H9 (cell line): ENCODE measurements around the gene TRMT2A. TPM values are rescaled to one million over a fixed set of nuclear protein-coding genes. Genes with fewer than 3 reads are reported as not detected.

ENCODE experiments used
- DNase-seq: peaks from one replicate; pipeline ENCODE4 v3.0.0-alpha.2; 2017
- H2AFZ ChIP-seq: one replicate; pipeline ENCODE4 v1.6.1; 2013; ENCODE audit warnings: mild to moderate bottlenecking, low read length, control low read depth, moderate library complexity
- H2AK5ac ChIP-seq: 2 replicates; pipeline ENCODE4 v1.6.1; 2013; ENCODE audit warnings: low read length, control low read depth, mixed read lengths; ENCODE audit not compliant: insufficient read length
- H2BK120ac ChIP-seq: one replicate; pipeline ENCODE4 v1.6.1; 2013; ENCODE audit warnings: low read depth, mild to moderate bottlenecking, low read length, control low read depth, inconsistent platforms; ENCODE audit not compliant: poor library complexity, severe bottlenecking
- H2BK12ac ChIP-seq: 2 replicates; pipeline ENCODE4 v1.6.1; 2013; ENCODE audit warnings: low read length, control low read depth, mixed read lengths, low read depth; ENCODE audit not compliant: insufficient read length
- H2BK15ac ChIP-seq: 2 replicates; pipeline ENCODE4 v1.6.1; 2013; ENCODE audit warnings: low read depth, low read length, control low read depth
- H2BK20ac ChIP-seq: one replicate; pipeline ENCODE4 v1.6.1; 2013; ENCODE audit warnings: low read depth, mild to moderate bottlenecking, low read length, control low read depth, inconsistent platforms; ENCODE audit not compliant: poor library complexity, severe bottlenecking
- H2BK5ac ChIP-seq: 2 replicates; pipeline ENCODE4 v1.6.1; 2013; ENCODE audit warnings: low read length, control low read depth, mixed read lengths; ENCODE audit not compliant: insufficient read length
- H3K14ac ChIP-seq: 2 replicates; pipeline ENCODE4 v1.6.1; 2013; ENCODE audit warnings: low read length, control low read depth; ENCODE audit not compliant: insufficient read depth
- H3K18ac ChIP-seq: 2 replicates; pipeline ENCODE4 v1.6.1; 2013; ENCODE audit warnings: low read depth, mild to moderate bottlenecking, mixed read lengths, low read length, control low read depth; ENCODE audit not compliant: insufficient read length
- H3K23ac ChIP-seq: 2 replicates; pipeline ENCODE4 v1.6.1; 2013; ENCODE audit warnings: low read length, control low read depth, mixed read lengths, low read depth; ENCODE audit not compliant: insufficient read length
- H3K23me2 ChIP-seq: 2 replicates; pipeline ENCODE4 v1.6.1; 2013; ENCODE audit warnings: low read depth, mild to moderate bottlenecking, mixed read lengths, low read length, control low read depth; ENCODE audit not compliant: insufficient read length, poor library complexity, severe bottlenecking
- H3K27ac ChIP-seq: 2 replicates; pipeline ENCODE4 v1.5.1; 2013; ENCODE audit warnings: low read length, control low read depth, mixed read lengths, low read depth; ENCODE audit not compliant: insufficient read length
- H3K27me3 ChIP-seq: 2 replicates; pipeline ENCODE4 v1.6.1; 2013; ENCODE audit warnings: low read length, control low read depth, inconsistent platforms; ENCODE audit not compliant: insufficient read depth
- H3K4ac ChIP-seq: 2 replicates; pipeline ENCODE4 v1.6.1; 2013; ENCODE audit warnings: low read depth, mild to moderate bottlenecking, control low read depth, inconsistent platforms, low read length, moderate library complexity
- H3K4me1 ChIP-seq: 2 replicates; pipeline ENCODE4 v1.6.1; 2013; ENCODE audit warnings: low read length, control low read depth, inconsistent platforms; ENCODE audit not compliant: insufficient read depth
- H3K4me2 ChIP-seq: 2 replicates; pipeline ENCODE4 v1.6.1; 2013; ENCODE audit warnings: low read length, control low read depth, mixed read lengths; ENCODE audit not compliant: insufficient read length, insufficient read depth
- H3K56ac ChIP-seq: 2 replicates; pipeline ENCODE4 v1.6.1; 2013; ENCODE audit warnings: low read depth, mild to moderate bottlenecking, mixed read lengths, low read length, control low read depth; ENCODE audit not compliant: insufficient read length
- H3K79me1 ChIP-seq: 2 replicates; pipeline ENCODE4 v1.6.1; 2013; ENCODE audit warnings: low read depth, mild to moderate bottlenecking, moderate library complexity, low read length, control low read depth, inconsistent platforms; ENCODE audit not compliant: insufficient read depth, poor library complexity, severe bottlenecking
- H3K79me2 ChIP-seq: 2 replicates; pipeline ENCODE4 v1.6.1; 2013; ENCODE audit warnings: low read length, control low read depth, inconsistent platforms; ENCODE audit not compliant: insufficient read depth
- H3K9ac ChIP-seq: 2 replicates; pipeline ENCODE4 v1.6.1; 2013; ENCODE audit warnings: low read length, control low read depth, mixed read lengths; ENCODE audit not compliant: insufficient read length; ENCODE audit errors: extremely low read depth
- H3K9me3 ChIP-seq: one replicate; pipeline ENCODE4 v1.6.1; 2013; ENCODE audit warnings: low read depth, low read length, inconsistent platforms; ENCODE audit not compliant: control insufficient read depth
- H3T11ph ChIP-seq: one replicate; pipeline ENCODE4 v1.6.1; 2013; ENCODE audit warnings: mild to moderate bottlenecking, low read length, control low read depth, inconsistent platforms
- H4K20me1 ChIP-seq: one replicate; pipeline ENCODE4 v1.6.1; 2013; ENCODE audit not compliant: control insufficient read depth, insufficient read length, insufficient read depth
- H4K5ac ChIP-seq: 2 replicates; pipeline ENCODE4 v1.6.1; 2013; ENCODE audit warnings: low read depth, mild to moderate bottlenecking, mixed read lengths, low read length, control low read depth; ENCODE audit not compliant: insufficient read length
- H4K8ac ChIP-seq: replicated peaks from 2 replicates; pipeline ENCODE4 v1.6.1; 2013; ENCODE audit warnings: low read length, control low read depth, mixed read lengths, low read depth; ENCODE audit not compliant: insufficient read length
- H4K91ac ChIP-seq: 2 replicates; pipeline ENCODE4 v1.6.1; 2013; ENCODE audit warnings: low read depth, mild to moderate bottlenecking, moderate library complexity, mixed read lengths, low read length, control low read depth; ENCODE audit not compliant: insufficient read length
- H3K27ac Mint-ChIP-seq, 3 experiments: 2 replicates in 2 of 3; 3 replicates in 1 of 3; pipeline ENCODE4 v1.8.0; 2020 to 2021; ENCODE audit warnings: mixed read lengths in 3 of 3, mild to moderate bottlenecking in 1 of 3, moderate library complexity in 1 of 3
- H3K27me3 Mint-ChIP-seq: 2 replicates; pipeline ENCODE4 v1.8.0; 2021; ENCODE audit warnings: low read depth, mild to moderate bottlenecking, moderate library complexity, mixed read lengths
- H3K36me3 Mint-ChIP-seq, 3 experiments: 2 replicates in 2 of 3; 3 replicates in 1 of 3; pipeline ENCODE4 v1.8.0; 2020 to 2021; ENCODE audit warnings: low read depth in 3 of 3, mixed read lengths in 3 of 3; ENCODE audit not compliant: insufficient read depth in 1 of 3
- H3K4me1 Mint-ChIP-seq, 2 experiments: 2 replicates each; pipeline ENCODE4 v1.8.0; 2020; ENCODE audit warnings: mixed read lengths in 2 of 2
- H3K4me3 Mint-ChIP-seq, 2 experiments: 2 replicates in 1 of 2; 3 replicates in 1 of 2; pipeline ENCODE4 v1.8.0; 2020 to 2021; ENCODE audit warnings: mild to moderate bottlenecking in 2 of 2, mixed read lengths in 2 of 2, moderate library complexity in 1 of 2
- H3K9me3 Mint-ChIP-seq, 2 experiments: 2 replicates in 1 of 2; 3 replicates in 1 of 2; pipeline ENCODE4 v1.8.0; 2020; ENCODE audit warnings: mild to moderate bottlenecking in 2 of 2, mixed read lengths in 2 of 2, moderate library complexity in 1 of 2
- CTCF ChIP-seq: fragments of 200-600 bp; sonication (generic); conservative IDR thresholded peaks from 3 replicates; pipeline ENCODE4 v1.8.0; 2021; ENCODE audit warnings: antibody characterized with exemption, mild to moderate bottlenecking
- WGBS: extraction: QIAGEN DNeasy Blood & Tissue Kit; methylation state at CpG from one replicate; pipeline ENCODE4 v1.1.7; 2013; ENCODE audit warnings: missing lambda C conversion rate, low lambda C conversion rate, mixed read lengths; ENCODE audit not compliant: insufficient read length; ENCODE audit errors: extremely low coverage; 5-methylcytosine and 5-hydroxymethylcytosine counted together
- total RNA-seq: library from RNA; stranded (reverse); gene quantifications from 2 replicates; pipeline ENCODE4 v1.2.1, GENCODE V29; 2021

The TRMT2A gene
- total RNA-seq, 1 experiment from 2014 or later, result 58.2 TPM

GRCh38 chr22:20121856-20122415 lies 4.9 kb upstream of the TRMT2A start:
- peaks cover 57 to 84% (median 82%) of the 10 kb centered on the region in 3 experiments for H3K36me3 Mint-ChIP-seq
- Histone ChIP-seq H3K4me1 (no peaks in the 10 kb centered on the region), H3K27me3 (no peaks in the 10 kb centered on the region), H2BK5ac (no peak overlapping the region), H3K18ac (no peak overlapping the region), H3K9ac (no peak overlapping the region), H2BK12ac (no peak overlapping the region), H3K14ac (no peak overlapping the region), H3K9me3 (no peaks in the 10 kb centered on the region), H3K56ac (no peak overlapping the region), H2AK5ac (no peak overlapping the region), H4K20me1 (no peaks in the 10 kb centered on the region), H3K4ac (no peak overlapping the region), H4K91ac (no peak overlapping the region), H2AFZ (no peak overlapping the region), H4K8ac (no peak overlapping the region), H3K4me2 (no peak overlapping the region), H3K79me2 (peaks cover 43% of the 10 kb centered on the region), H3K79me1 (peaks cover 14% of the 10 kb centered on the region), H3K23ac (no peak overlapping the region), H2BK15ac (no peak overlapping the region), H4K5ac (no peak overlapping the region), H2BK120ac (no peak overlapping the region), H3K27ac (no peak overlapping the region), H3T11ph (no peak overlapping the region), H3K23me2 (peaks cover 4% of the 10 kb centered on the region), H2BK20ac (no peak overlapping the region)
- no peak for TF ChIP-seq CTCF
- H3K4me3 Mint-ChIP-seq, result peak overlapping the region in 1 of 2 experiments; percentile 44; a peak in 1 of 5 replicates
- H3K9me3 Mint-ChIP-seq, result no peaks in the 10 kb centered on the region
- H3K27me3 Mint-ChIP-seq, result no peaks in the 10 kb centered on the region
- H3K27ac Mint-ChIP-seq, result peak overlapping the region; percentile 34 to 70 (median 65); a peak in 2 of 7 replicates
- WGBS, result no CpG with 5 or more reads among the region's 22 CpGs
- DNase-seq, result no peak
- H3K4me1 Mint-ChIP-seq, result peaks cover 12 to 19% of the 10 kb centered on the region in 2 experiments
